ENCODE results near the gene ENDOV.

The ENDOV gene

DNA sequence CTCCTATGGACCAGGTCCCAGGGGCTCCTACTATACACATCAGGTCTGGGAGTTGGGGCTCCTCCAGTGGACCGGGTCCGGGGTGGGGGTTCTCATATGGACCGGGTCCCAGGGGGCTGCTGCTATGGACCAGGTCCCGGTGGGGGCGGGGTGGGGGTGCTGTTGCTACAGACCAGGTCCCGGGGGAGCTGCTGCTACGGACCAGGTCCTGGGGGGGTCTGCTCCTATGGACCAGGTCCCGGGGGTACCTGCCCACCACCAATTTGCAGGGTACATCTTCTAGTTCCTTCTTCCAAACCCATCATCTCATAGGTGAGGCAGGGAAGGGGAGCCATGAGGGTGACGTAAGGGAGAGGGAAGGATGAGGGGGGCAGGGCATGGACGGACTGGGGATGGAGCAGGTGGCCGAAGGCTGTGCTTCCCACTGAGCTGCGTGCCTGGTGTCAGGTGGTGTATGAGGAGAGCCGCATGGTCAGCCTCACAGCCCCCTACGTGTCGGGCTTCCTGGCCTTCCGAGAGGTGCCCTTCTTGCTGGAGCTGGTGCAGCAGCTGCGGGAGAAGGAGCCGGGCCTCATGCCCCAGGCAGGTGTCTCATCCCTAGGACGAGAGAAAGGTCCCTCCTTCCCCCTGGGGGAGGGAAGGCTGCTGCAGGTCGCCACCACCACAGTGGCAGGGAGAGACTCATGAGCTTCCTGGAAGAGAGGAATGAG, 6.6 kb downstream of the ENDOV start:
- in situ Hi-C loops (cut with HindIII; ENCODE audit: low sequenced_read_pairs) = no loop called here
- DNase-seq (ENCODE audit: low read depth) = no peak
- TF ChIP-seq, protein P1, sequence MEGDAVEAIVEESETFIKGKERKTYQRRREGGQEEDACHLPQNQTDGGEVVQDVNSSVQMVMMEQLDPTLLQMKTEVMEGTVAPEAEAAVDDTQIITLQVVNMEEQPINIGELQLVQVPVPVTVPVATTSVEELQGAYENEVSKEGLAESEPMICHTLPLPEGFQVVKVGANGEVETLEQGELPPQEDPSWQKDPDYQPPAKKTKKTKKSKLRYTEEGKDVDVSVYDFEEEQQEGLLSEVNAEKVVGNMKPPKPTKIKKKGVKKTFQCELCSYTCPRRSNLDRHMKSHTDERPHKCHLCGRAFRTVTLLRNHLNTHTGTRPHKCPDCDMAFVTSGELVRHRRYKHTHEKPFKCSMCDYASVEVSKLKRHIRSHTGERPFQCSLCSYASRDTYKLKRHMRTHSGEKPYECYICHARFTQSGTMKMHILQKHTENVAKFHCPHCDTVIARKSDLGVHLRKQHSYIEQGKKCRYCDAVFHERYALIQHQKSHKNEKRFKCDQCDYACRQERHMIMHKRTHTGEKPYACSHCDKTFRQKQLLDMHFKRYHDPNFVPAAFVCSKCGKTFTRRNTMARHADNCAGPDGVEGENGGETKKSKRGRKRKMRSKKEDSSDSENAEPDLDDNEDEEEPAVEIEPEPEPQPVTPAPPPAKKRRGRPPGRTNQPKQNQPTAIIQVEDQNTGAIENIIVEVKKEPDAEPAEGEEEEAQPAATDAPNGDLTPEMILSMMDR (IDR thresholded peaks at IDR 0.05; ENCODE audit: low read depth, low read length, missing control alignments) = no peak
- H3K4me3 ChIP-seq (ENCODE audit: low read depth, low read length) = no peak overlapping the region

DNA sequence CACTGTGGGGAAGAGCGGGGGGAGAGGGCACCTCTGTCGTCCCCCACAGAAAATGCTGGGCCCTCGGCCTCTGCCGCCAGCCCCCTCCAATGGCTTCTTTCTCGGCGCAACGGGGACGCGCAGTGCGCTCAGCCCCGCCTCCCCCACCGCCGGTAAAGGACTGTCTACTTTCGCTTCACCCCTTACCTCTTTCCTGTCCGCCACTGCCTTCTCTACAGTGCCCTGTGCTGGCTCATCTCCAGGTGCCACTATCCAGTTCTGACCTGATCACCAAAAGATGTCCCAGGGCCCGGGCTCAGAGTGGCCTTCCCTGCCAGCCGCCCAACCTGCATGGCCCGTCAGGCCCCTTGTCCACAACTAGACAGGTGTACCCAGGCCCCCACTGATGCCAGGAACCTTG, 7.3 kb downstream of the ENDOV start:
- TF ChIP-seq, protein P1 (IDR thresholded peaks at IDR 0.05; ENCODE audit: low read depth, low read length, missing control alignments) = no peak
- no peak overlapping the region for H3K4me3 ChIP-seq (ENCODE audit: low read depth, low read length)
- in situ Hi-C loops (cut with HindIII; ENCODE audit: low sequenced_read_pairs) = no loop called here

DNA sequence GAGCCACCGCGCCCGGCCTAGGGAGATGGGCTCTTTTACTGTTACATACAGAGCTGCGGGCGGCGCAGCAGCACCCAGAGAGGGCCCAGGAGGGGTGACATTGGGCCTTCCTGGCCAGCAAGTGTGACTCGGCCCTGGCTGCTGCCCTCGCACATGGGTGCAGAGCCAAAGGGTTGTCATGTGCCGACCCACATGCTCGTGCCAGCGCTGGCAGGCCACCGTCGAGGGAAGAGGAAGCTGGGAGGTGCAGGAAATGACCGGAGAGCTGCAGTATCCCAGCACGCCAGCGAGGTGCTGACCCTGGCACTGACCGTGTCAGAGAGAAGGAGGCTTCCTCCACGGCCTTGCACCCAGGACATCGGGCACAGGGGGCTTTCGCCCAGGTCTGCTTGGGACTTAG, 8.0 kb downstream of the ENDOV start:
- TF ChIP-seq, protein P1 (IDR thresholded peaks at IDR 0.05; ENCODE audit: low read depth, low read length, missing control alignments) = no peak
- H3K4me3 ChIP-seq (ENCODE audit: low read depth, low read length) = no peak overlapping the region
- in situ Hi-C loops (cut with HindIII; ENCODE audit: low sequenced_read_pairs) = no loop called here
- no peak for DNase-seq (ENCODE audit: low read depth)

More for the DNA sequence above, 7.3 kb downstream of the ENDOV start:
- no peak for DNase-seq (ENCODE audit: low read depth)

DNA sequence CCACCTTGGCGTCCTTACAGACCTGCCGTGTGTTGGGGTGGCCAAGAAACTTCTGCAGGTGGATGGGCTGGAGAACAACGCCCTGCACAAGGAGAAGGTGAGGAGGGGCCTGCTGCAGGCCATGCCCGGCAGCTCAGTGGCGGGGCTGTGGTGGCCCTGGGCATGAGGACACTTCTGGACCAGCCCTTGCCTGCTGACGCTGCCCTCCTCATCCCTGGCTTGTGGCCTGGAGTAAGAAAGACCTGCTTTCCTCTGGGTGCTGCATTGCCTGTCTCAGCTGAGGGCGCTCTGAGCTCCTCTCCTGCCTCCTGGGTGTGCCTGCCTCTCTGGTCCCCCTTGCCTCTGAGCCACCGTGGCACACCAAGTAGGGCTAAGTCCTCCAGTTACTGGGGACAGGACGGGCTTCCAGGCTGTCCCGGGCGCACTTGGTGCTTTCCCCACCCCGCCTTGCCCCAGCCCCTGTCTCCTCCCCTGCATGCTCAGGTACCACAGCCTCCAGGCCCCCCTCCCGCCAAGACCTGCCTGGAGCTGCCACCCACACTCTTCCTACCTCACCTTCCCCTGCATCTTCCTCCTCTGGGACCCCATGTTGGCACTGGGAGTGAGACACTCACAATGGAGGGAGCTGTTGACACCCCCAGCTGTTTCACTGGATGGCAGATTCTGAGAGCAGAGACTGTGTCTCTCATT, 8.7 kb downstream of the ENDOV start:
- no peak overlapping the region for H3K4me3 ChIP-seq (ENCODE audit: low read depth, low read length)
- no peak for DNase-seq (ENCODE audit: low read depth)
- TF ChIP-seq, protein P1 (IDR thresholded peaks at IDR 0.05; ENCODE audit: low read depth, low read length, missing control alignments) = no peak
- in situ Hi-C loops (cut with HindIII; ENCODE audit: low sequenced_read_pairs) = no loop called here

DNA sequence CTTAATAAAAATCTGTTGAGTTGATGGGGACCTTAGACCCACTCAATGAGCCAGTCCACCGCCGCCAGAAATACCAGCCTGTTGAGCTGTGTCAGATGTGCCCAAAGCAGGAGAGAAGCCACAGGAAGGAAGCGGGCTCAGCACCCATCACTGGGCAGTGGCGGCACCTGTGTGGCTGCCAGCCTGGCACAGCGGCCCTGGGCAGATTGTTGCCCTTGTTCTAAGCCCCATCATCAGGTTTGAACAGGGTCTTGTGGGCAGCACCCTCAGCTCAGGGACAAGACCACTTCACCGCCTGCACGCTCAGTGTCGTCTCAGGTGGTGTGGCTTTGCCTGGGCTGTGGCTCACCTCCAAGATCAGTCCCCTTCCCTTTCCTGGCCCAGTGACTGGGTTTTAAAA, 9.3 kb downstream of the ENDOV start:
- in situ Hi-C loops (cut with HindIII; ENCODE audit: low sequenced_read_pairs) = no loop called here
- DNase-seq (ENCODE audit: low read depth) = no peak
- no peak overlapping the region for H3K4me3 ChIP-seq (ENCODE audit: low read depth, low read length)
- TF ChIP-seq, protein P1 (IDR thresholded peaks at IDR 0.05; ENCODE audit: low read depth, low read length, missing control alignments) = no peak

DNA sequence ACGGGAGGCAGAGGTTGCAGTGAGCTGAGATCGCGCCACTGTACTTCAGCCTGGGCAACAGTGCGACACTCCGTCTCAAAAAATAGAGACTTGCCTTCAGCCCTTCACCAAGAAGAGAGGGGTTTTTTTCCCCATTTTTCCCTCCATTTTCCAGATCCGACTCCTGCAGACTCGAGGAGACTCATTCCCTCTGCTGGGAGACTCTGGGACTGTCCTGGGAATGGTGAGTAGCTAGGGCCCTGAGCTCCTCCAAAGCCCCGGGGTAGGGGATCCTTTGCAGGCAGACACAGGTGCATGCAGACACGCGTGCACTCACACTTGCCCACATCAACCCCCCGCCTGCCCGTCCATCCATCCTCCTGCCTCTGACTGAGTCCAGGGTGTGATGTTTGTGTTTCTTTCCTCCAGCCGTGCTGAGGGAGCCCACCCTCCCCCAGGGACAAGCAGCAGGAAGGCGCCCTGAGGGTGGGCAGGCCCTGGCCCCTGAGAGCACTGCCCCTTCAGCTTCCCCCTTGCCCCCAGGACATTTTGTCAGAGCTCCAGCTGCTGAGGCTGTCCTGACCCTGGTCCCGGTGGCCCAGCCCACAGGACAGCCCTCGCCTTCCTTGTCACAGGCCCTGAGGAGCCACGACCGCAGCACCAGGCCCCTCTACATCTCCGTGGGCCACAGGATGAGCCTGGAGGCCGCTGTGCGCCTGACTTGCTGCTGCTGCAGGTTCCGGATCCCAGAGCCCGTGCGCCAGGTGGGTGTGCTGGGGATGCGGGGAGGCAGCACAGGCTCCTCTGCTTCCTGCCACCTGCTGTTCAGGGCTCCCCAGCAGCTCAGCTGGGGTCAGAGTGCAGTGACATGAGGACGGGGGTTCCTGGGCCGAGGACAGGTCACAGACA, 10.2 kb downstream of the ENDOV start:
- H3K4me3 ChIP-seq (ENCODE audit: low read depth, low read length) = no peak overlapping the region
- DNase-seq (ENCODE audit: low read depth) = no peak
- TF ChIP-seq, protein P1 (IDR thresholded peaks at IDR 0.05; ENCODE audit: low read depth, low read length, missing control alignments) = no peak
- in situ Hi-C loops (cut with HindIII; ENCODE audit: low sequenced_read_pairs) = loop anchor here (25.0 kb wide), 2 partner anchors 537 to 662 kb away; no protein-coding TSS in a partner anchor
